HL-60 (cell line): ENCODE results near the gene PTPRC.

Experiments used
- DNase-seq, 2 experiments: peaks; one replicate each; pipeline ENCODE4 v3.0.0-alpha.2; 2010 to 2020; ENCODE audit warnings: low read depth in 1 of 2, low spot score in 1 of 2
- H3K27ac ChIP-seq: fragments of 250-450 bp; sonication (Bioruptor Pico); replicated peaks from 2 replicates; pipeline ENCODE4 v1.5.1; 2020; ENCODE audit warnings: mild to moderate bottlenecking, moderate library complexity
- H3K27me3 ChIP-seq: fragments of 250-450 bp; sonication (Bioruptor Pico); 2 replicates; pipeline ENCODE4 v1.5.1; 2021; ENCODE audit warnings: mild to moderate bottlenecking, moderate library complexity; ENCODE audit not compliant: insufficient read depth, poor library complexity, severe bottlenecking
- H3K4me3 ChIP-seq: replicated peaks from 2 replicates; pipeline ENCODE4 v1.5.1; 2011; ENCODE audit warnings: mild to moderate bottlenecking, control low read depth, low read length; ENCODE audit not compliant: insufficient read depth
- CTCF ChIP-seq: IDR thresholded peaks from one replicate; pipeline ENCODE4 v1.5.1; 2011; ENCODE audit warnings: low read length, control low read depth, inconsistent platforms; ENCODE audit not compliant: insufficient read depth
- GABPA ChIP-seq: IDR thresholded peaks from 2 replicates; pipeline ENCODE4 v1.6.1; 2012; ENCODE audit warnings: low read depth
- POLR2AphosphoS5 ChIP-seq: IDR thresholded peaks from 2 replicates; pipeline ENCODE4 v1.6.1; 2012; ENCODE audit warnings: low read depth
- REST ChIP-seq: IDR thresholded peaks from 2 replicates; pipeline ENCODE4 v1.6.1; 2012; ENCODE audit warnings: low read depth; ENCODE audit not compliant: insufficient replicate concordance
- SPI1 ChIP-seq: IDR thresholded peaks from 2 replicates; pipeline ENCODE4 v1.6.1; 2012; ENCODE audit warnings: low read depth, mild to moderate bottlenecking, borderline replicate concordance

The PTPRC gene

GRCh38 chr1:198612471-198613260, 26.2 kb upstream of the PTPRC start:
- Histone ChIP-seq H3K27me3 (no peaks in the 10 kb centered on the region), H3K4me3 (no peak overlapping the region), H3K27ac (no peak overlapping the region)
- TF ChIP-seq SPI1, result no peak
- DNase-seq, result no peak

GRCh38 chr1:198617406-198617805, 21.4 kb upstream of the PTPRC start:
- no peak for DNase-seq
- no peaks in the 10 kb centered on the region for H3K27me3 ChIP-seq
- H3K27ac ChIP-seq, result no peak overlapping the region
- no peak overlapping the region for H3K4me3 ChIP-seq
- TF ChIP-seq GABPA, result no peak
- no peak for TF ChIP-seq REST

GRCh38 chr1:198619375-198620140, 19.3 kb upstream of the PTPRC start:
- H3K4me3 ChIP-seq, result no peak overlapping the region
- TF ChIP-seq REST (no peak), CTCF (no peak), POLR2AphosphoS5 (no peak)
- H3K27ac ChIP-seq, result peak overlapping the region; percentile 81
- no peak for DNase-seq
- no peaks in the 10 kb centered on the region for H3K27me3 ChIP-seq

- Histone ChIP-seq H3K4me3 (no peak overlapping the region), H3K27ac (peak overlapping the region; percentile 81), H3K27me3 (no peaks in the 10 kb centered on the region)
- no peak for DNase-seq
- no peak for TF ChIP-seq POLR2AphosphoS5
- TF ChIP-seq SPI1, result no peak
- TF ChIP-seq CTCF, result no peak
- no peak for TF ChIP-seq GABPA
- TF ChIP-seq REST, result no peak
Observed at GRCh38 chr1:198620218-198620617, 18.6 kb upstream of the PTPRC start.
